ENCODE results near the gene FHIT. TPM values are rescaled to one million over a fixed set of nuclear protein-coding genes. Genes with fewer than 3 reads are reported as not detected.

FHIT gene
- total RNA-seq, 2 experiments from 2014 or later: 86.0 to 90.6 TPM

- H3K9me3 ChIP-seq (ENCODE audit: control insufficient read depth in 1 of 2, insufficient read depth in 1 of 2, low read length in 2 of 2): no peaks in the 10 kb centered on the region
- Mint-ChIP-seq H3K4me1 (ENCODE audit: low read depth) (peaks cover 20% of the 10 kb centered on the region), H3K27me3 (no peaks in the 10 kb centered on the region), H3K4me3 (no peak overlapping the region), H3K9me3 (peaks cover 3% of the 10 kb centered on the region), H3K27ac (no peak overlapping the region), H3K36me3 (ENCODE audit: low read depth) (no peaks in the 10 kb centered on the region)
- POLR2A ChIA-PET: no interaction called here
- ATAC-seq (ENCODE audit: poor library complexity): no peak
- intact Hi-C loops (cut with DNase I, micrococcal nuclease): no loop called here
- no peaks in the 10 kb centered on the region for H3K27me3 ChIP-seq (ENCODE audit: control insufficient read depth in 1 of 2, insufficient read depth in 2 of 2, low read length in 2 of 2)
- H3K4me1 ChIP-seq (ENCODE audit: insufficient read depth, low read length): no peaks in the 10 kb centered on the region
- H3K27ac ChIP-seq (ENCODE audit: low read depth in 1 of 2, low read length in 2 of 2): no peak overlapping the region
- H3K4me3 ChIP-seq (ENCODE audit: low read length): no peak overlapping the region
- no peak for TF ChIP-seq CTCF (IDR thresholded peaks at IDR 0.05)
- no peaks in the 10 kb centered on the region for H3K36me3 ChIP-seq (ENCODE audit: insufficient read depth, low read length)
- CTCF ChIA-PET: no interaction called here
- DNase-seq: no peak
Observed at GRCh38 chr3:60316121-60316797, 935.0 kb downstream of the FHIT start.

GRCh38 chr3:60313951-60314461, 937.2 kb downstream of the FHIT start:
- Histone ChIP-seq H3K27ac (ENCODE audit: low read depth in 1 of 2, low read length in 2 of 2) (no peak overlapping the region), H3K4me3 (ENCODE audit: low read length) (no peak overlapping the region), H3K36me3 (ENCODE audit: insufficient read depth, low read length) (no peaks in the 10 kb centered on the region), H3K9me3 (ENCODE audit: control insufficient read depth in 1 of 2, insufficient read depth in 1 of 2, low read length in 2 of 2) (no peaks in the 10 kb centered on the region), H3K4me1 (ENCODE audit: insufficient read depth, low read length) (no peaks in the 10 kb centered on the region), H3K27me3 (ENCODE audit: control insufficient read depth in 1 of 2, insufficient read depth in 2 of 2, low read length in 2 of 2) (no peaks in the 10 kb centered on the region)
- ATAC-seq (ENCODE audit: poor library complexity): no peak
- H3K4me3 Mint-ChIP-seq: no peak overlapping the region
- H3K4me1 Mint-ChIP-seq (ENCODE audit: low read depth): peaks cover 19% of the 10 kb centered on the region
- CTCF ChIA-PET: no interaction called here
- no peaks in the 10 kb centered on the region for H3K27me3 Mint-ChIP-seq
- H3K9me3 Mint-ChIP-seq: peaks cover 3% of the 10 kb centered on the region
- DNase-seq: no peak
- TF ChIP-seq CTCF (IDR thresholded peaks at IDR 0.05): no peak
- H3K36me3 Mint-ChIP-seq (ENCODE audit: low read depth): no peaks in the 10 kb centered on the region
- peak overlapping the region; percentile 50 for H3K27ac Mint-ChIP-seq
- intact Hi-C loops (cut with DNase I, micrococcal nuclease): no loop called here
- POLR2A ChIA-PET: no interaction called here

GRCh38 chr3:60313231-60313798, 937.9 kb downstream of the FHIT start:
- H3K27me3 Mint-ChIP-seq: no peaks in the 10 kb centered on the region

More at GRCh38 chr3:60313231-60313798, 937.9 kb downstream of the FHIT start:
- H3K4me3 Mint-ChIP-seq: no peak overlapping the region
- H3K36me3 ChIP-seq (ENCODE audit: insufficient read depth, low read length): no peaks in the 10 kb centered on the region
- H3K9me3 Mint-ChIP-seq: no peaks in the 10 kb centered on the region
- no peak overlapping the region for H3K4me3 ChIP-seq (ENCODE audit: low read length)
- ChIA-PET POLR2A (no interaction called here), CTCF (no interaction called here)
- H3K9me3 ChIP-seq (ENCODE audit: control insufficient read depth in 1 of 2, insufficient read depth in 1 of 2, low read length in 2 of 2): no peaks in the 10 kb centered on the region
- intact Hi-C loops (cut with DNase I, micrococcal nuclease): no loop called here
- H3K4me1 ChIP-seq (ENCODE audit: insufficient read depth, low read length): no peaks in the 10 kb centered on the region
- no peaks in the 10 kb centered on the region for H3K27me3 ChIP-seq (ENCODE audit: control insufficient read depth in 1 of 2, insufficient read depth in 2 of 2, low read length in 2 of 2)
- H3K36me3 Mint-ChIP-seq (ENCODE audit: low read depth): no peaks in the 10 kb centered on the region
- ATAC-seq (ENCODE audit: poor library complexity) (no peak), DNase-seq (no peak)
- TF ChIP-seq CTCF (IDR thresholded peaks at IDR 0.05): no peak
- no peak overlapping the region for H3K27ac ChIP-seq (ENCODE audit: low read depth in 1 of 2, low read length in 2 of 2)
- peaks cover 16% of the 10 kb centered on the region for H3K4me1 Mint-ChIP-seq (ENCODE audit: low read depth)
- H3K27ac Mint-ChIP-seq: no peak overlapping the region

Data from CD4-positive, alpha-beta T cell (primary cell).